ENCODE data around the gene GBGT1. TPM values are rescaled to one million over a fixed set of nuclear protein-coding genes. Genes with fewer than 3 reads are reported as not detected.

Gene GBGT1
- total and polyA plus RNA-seq, 2 experiments from 2014 or later = 4.0 to 10.1 TPM

- H3K36me3 ChIP-seq (replicated peaks; ENCODE audit: insufficient read depth, low read depth) = no peaks in the 10 kb centered on the region
- 69% methylated on average over 35 of the region's 54 CpGs for WGBS (ENCODE audit: low lambda C conversion rate, missing lambda C conversion rate)
These were observed 732 bp downstream of the GBGT1 start for GRCh38 chr9:133162861-133163503.

GRCh38 chr9:133161547-133161950 lies 2.2 kb downstream of the GBGT1 start:
- H3K27ac ChIP-seq = no peak overlapping the region
- no peaks in the 10 kb centered on the region for H3K79me2 ChIP-seq
- H4K20me1 ChIP-seq (ENCODE audit: insufficient read depth, poor library complexity, severe bottlenecking) = no peaks in the 10 kb centered on the region
- no peak overlapping the region for H3K4me3 ChIP-seq
- DNase-seq (ENCODE audit: low spot score) = no peak
- no peaks in the 10 kb centered on the region for H3K9me2 ChIP-seq (replicated peaks; ENCODE audit: insufficient read depth)
- H3K4me2 ChIP-seq = no peak overlapping the region
- TF ChIP-seq EZH2phosphoT487 (IDR thresholded peaks at IDR 0.05; ENCODE audit: low read depth, severe bottlenecking, unreplicated experiment) = no peak
- TF ChIP-seq EZH2 (IDR thresholded peaks at IDR 0.05; ENCODE audit: borderline replicate concordance) = no peak
- TF ChIP-seq, protein P1, sequence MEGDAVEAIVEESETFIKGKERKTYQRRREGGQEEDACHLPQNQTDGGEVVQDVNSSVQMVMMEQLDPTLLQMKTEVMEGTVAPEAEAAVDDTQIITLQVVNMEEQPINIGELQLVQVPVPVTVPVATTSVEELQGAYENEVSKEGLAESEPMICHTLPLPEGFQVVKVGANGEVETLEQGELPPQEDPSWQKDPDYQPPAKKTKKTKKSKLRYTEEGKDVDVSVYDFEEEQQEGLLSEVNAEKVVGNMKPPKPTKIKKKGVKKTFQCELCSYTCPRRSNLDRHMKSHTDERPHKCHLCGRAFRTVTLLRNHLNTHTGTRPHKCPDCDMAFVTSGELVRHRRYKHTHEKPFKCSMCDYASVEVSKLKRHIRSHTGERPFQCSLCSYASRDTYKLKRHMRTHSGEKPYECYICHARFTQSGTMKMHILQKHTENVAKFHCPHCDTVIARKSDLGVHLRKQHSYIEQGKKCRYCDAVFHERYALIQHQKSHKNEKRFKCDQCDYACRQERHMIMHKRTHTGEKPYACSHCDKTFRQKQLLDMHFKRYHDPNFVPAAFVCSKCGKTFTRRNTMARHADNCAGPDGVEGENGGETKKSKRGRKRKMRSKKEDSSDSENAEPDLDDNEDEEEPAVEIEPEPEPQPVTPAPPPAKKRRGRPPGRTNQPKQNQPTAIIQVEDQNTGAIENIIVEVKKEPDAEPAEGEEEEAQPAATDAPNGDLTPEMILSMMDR (IDR thresholded peaks at IDR 0.05; ENCODE audit: poor library complexity) = no peak
- no peak overlapping the region for H2AFZ ChIP-seq
- peaks cover 20% of the 10 kb centered on the region for H3K4me1 ChIP-seq (ENCODE audit: insufficient read depth)
- H3K9me3 ChIP-seq (ENCODE audit: low read depth) = no peaks in the 10 kb centered on the region
- H3K36me3 ChIP-seq (replicated peaks; ENCODE audit: insufficient read depth, low read depth) = no peaks in the 10 kb centered on the region
- no peaks in the 10 kb centered on the region for H3K27me3 ChIP-seq
- WGBS (ENCODE audit: low lambda C conversion rate, missing lambda C conversion rate) = 85% methylated on average over 4 of the region's 4 CpGs

More at GRCh38 chr9:133162861-133163503, 732 bp downstream of the GBGT1 start:
- DNase-seq (ENCODE audit: low spot score) = no peak
- Histone ChIP-seq H3K4me1 (ENCODE audit: insufficient read depth) (peaks cover 20% of the 10 kb centered on the region), H2AFZ (peak overlapping the region; percentile 99), H3K9me3 (ENCODE audit: low read depth) (no peaks in the 10 kb centered on the region), H3K27me3 (no peaks in the 10 kb centered on the region), H3K4me2 (peak overlapping the region; percentile 98), H4K20me1 (ENCODE audit: insufficient read depth, poor library complexity, severe bottlenecking) (no peaks in the 10 kb centered on the region), H3K27ac (no peak overlapping the region), H3K4me3 (peak overlapping the region; percentile 88), H3K9me2 (replicated peaks; ENCODE audit: insufficient read depth) (no peaks in the 10 kb centered on the region), H3K79me2 (no peaks in the 10 kb centered on the region)
- TF ChIP-seq, protein P1 (IDR thresholded peaks at IDR 0.05; ENCODE audit: poor library complexity) = no peak
- no peak for TF ChIP-seq EZH2 (IDR thresholded peaks at IDR 0.05; ENCODE audit: borderline replicate concordance)
- TF ChIP-seq EZH2phosphoT487 (IDR thresholded peaks at IDR 0.05; ENCODE audit: low read depth, severe bottlenecking, unreplicated experiment) = no peak

DNA sequence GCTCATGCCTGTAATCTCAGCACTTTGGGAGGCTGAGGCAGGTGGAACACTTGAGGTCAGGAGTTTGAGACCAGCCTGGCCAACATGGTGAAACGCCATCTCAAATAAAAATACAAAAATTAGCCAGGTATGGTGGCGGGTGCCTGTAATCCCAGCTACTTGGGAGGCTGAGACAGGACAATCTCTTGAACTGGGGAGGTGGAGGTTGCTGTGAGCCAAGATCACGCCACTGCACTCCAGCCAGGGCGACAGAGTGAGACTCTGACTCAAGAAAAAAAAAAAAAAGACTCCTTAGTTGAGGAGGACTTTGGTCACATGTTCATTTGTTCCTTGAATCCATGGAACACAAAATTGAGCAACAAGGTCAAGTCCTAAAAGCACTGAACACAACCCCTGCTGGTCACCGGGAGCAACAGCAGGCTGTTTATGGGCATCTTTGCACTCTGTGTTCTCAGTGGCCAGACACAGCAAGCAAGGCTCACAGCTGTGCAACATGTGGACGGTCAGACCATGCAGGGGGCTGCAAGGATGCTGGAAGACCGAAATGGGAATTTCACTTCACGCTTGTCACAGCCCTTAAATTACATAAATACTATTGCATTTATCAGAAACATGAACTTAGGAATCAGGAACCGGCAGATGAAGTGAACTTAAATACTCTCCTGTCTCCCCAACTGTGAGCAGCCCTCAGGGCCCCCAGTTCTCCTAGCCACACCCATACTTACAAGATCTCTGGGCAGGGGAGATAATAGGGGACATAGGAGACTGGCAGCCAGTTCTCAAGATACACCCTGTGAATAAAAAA lies 2.8 kb downstream of the GBGT1 start:
- no peaks in the 10 kb centered on the region for H3K27me3 ChIP-seq
- TF ChIP-seq, protein P1 (IDR thresholded peaks at IDR 0.05; ENCODE audit: poor library complexity) = peak; percentile 57
- TF ChIP-seq EZH2 (IDR thresholded peaks at IDR 0.05; ENCODE audit: borderline replicate concordance) (no peak), EZH2phosphoT487 (IDR thresholded peaks at IDR 0.05; ENCODE audit: low read depth, severe bottlenecking, unreplicated experiment) (no peak)
- no peak overlapping the region for H3K4me2 ChIP-seq
- 69% methylated on average over 9 of the region's 9 CpGs for WGBS (ENCODE audit: low lambda C conversion rate, missing lambda C conversion rate)
- peak overlapping the region; percentile 74 for H3K27ac ChIP-seq
- no peaks in the 10 kb centered on the region for H3K9me2 ChIP-seq (replicated peaks; ENCODE audit: insufficient read depth)
- no peak overlapping the region for H3K4me3 ChIP-seq
- DNase-seq (ENCODE audit: low spot score) = peak; percentile 84
- H3K79me2 ChIP-seq = no peaks in the 10 kb centered on the region
- H2AFZ ChIP-seq = no peak overlapping the region
- H3K36me3 ChIP-seq (replicated peaks; ENCODE audit: insufficient read depth, low read depth) = no peaks in the 10 kb centered on the region
- no peaks in the 10 kb centered on the region for H3K9me3 ChIP-seq (ENCODE audit: low read depth)
- H3K4me1 ChIP-seq (ENCODE audit: insufficient read depth) = peaks cover 20% of the 10 kb centered on the region
- H4K20me1 ChIP-seq (ENCODE audit: insufficient read depth, poor library complexity, severe bottlenecking) = no peaks in the 10 kb centered on the region

Data from hepatocyte (in vitro differentiated cells).